GOT3 (cell line): ENCODE results near the gene HOXD13.

Experiments
- DNase-seq: peaks from one replicate; lab custom pipeline; 2025; ENCODE audit warnings: mixed read lengths; lab: John Stamatoyannopoulos, UW

Gene HOXD13

DNA sequence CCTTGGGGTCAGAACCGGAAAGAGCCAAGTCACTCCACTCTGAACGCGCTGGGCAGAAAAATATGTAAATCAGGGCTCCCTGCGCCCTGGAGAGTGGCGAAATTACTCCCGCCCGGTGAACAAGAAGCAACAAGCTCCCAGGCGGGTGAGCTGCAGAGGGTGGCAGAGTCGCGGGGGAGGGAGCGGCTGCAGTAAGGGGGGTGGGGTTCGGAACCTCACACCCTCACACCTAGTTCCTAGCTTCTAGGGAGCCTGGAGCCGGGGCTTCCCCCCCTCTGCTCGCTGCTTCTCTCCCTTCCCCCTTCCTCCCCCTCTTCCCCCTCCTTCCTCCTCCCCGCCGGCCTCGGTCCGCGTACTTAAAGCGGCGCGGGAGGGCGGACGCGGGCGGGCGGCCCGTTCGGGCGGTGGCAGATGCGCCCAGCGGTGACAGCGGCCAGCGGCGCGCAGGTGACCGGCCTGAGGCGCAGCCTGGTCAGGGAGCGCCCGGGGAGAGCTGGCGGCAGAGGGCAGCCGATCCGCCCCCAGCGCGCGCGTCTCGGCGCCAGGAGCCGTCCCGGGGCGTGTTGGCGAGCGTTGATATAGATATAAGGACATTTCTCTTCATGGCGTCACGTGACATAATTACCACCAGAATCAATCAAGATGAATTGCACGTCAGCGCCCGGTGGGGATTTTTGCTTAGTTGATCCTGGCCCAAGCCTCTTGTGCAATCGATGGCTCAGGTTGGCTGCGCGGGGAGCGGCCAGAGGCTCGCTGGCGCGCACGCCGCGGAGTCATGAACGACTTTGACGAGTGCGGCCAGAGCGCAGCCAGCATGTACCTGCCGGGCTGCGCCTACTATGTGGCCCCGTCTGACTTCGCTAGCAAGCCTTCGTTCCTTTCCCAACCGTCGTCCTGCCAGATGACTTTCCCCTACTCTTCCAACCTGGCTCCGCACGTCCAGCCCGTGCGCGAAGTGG is 14.3 kb downstream of the HOXD13 start, which contains the start of gene HOXD11:
HOXD11 (plus strand) TSS at position 700 of the 959 bp plus-strand sequence; CDS start at position 776, 76 bp downstream.
- DNase-seq: no peak

DNA sequence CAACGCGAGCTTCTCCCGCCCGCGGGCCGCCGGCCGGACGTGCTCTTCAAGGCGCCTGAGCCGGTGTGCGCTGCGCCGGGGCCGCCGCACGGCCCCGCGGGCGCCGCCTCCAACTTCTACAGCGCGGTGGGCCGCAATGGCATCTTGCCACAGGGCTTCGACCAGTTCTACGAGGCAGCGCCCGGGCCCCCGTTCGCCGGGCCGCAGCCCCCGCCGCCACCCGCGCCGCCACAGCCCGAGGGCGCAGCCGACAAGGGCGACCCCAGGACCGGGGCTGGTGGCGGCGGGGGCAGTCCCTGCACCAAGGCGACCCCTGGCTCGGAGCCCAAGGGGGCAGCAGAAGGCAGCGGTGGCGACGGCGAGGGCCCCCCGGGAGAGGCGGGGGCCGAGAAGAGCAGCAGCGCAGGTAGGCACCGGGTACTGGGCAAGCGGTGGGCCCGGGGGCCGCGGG is 15.2 kb downstream of the HOXD13 start:
- DNase-seq: no peak

DNA sequence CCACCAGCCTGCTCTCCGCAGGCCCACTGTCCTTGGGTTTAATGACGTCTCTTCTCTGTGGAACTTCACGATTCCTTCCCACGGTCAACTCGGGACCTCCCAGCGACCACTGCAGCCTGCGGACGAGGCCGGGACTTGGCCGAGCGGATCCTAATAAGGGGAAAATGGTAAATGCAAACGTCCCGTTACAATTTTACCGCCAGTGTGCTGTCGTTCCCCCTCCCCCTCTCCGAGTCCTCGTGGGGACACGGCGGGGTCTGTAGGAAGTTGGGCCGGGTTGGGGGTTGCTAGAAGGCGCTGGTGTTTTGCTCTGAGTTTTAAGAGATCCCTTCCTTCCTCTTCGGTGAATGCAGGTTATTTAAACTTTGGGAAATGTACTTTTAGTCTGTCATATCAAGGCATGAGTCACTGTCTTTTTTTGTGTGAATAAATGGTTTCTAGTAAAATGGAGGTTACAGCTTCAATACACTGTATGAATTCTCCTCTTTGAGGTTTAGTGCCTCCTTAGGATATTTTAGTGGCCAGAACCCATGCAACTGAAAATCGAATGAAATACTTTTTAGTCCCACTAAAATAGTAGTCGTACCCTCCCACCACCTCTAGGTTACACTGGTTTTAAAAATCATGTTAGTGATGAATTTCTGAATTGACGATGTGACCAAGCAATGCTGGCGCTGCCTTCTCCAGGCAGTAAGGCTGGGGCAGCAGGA is 16.8 kb downstream of the HOXD13 start:
- DNase-seq: no peak

DNA sequence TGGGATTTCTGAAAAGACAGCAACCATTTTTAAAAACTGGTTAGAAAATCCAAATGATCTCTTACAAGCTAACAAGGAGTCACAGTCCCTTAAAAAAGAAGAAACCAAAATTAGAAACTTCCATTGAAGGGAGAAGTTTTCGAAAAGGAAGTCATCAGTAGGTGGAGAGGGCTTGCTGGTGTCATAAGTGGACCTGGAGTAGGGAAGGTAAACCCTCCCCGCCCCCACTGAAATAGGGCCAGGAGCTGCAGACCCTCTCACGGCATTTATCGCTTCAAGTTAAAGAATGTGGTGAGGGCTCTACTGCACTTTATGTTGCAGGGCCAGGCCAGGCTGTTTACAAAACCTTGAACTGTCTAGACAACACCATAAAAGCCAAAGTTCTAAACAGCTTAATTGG is 17.4 kb downstream of the HOXD13 start:
- no peak for DNase-seq

DNA sequence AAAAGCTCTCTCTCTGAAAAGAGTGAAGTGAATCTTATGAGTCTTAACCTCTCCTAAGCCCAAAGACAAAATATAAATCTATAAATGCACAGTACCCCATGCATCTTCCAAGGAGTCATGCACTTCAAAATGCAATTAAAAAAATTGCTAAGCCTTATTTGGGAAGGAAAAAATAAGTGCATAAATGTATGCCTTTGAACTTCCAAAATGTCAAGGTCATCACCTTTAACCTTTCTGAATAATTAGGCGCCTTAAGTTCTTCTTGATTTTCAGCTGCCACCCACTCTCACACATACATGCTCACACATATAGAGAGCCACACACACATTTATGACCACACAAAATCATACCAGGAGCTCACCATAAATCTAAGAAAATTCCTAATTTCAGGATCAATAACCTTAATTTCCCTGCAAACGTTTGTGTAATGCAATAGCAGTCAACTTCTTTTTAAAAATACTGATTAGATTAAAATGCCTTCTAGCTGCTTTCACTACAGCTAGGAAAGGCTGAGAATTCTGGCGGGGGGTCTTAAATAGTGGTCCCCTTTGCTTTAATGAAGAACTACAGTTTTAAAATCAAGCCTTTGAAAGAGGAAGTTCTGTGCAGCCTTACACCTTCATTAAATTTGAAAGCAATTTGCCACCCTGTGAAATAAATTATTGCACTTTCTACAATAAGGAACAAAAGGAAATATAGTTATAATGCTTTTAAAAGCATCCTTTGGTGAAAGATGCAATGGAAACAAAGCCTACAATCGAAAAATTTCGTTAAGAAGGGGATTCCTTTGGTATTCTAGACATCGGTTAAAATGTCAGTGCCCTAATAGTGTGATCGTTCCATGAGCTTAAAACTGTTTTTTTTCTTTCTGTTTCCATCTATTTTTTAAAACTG is 18.1 kb downstream of the HOXD13 start:
- no peak for DNase-seq

DNA sequence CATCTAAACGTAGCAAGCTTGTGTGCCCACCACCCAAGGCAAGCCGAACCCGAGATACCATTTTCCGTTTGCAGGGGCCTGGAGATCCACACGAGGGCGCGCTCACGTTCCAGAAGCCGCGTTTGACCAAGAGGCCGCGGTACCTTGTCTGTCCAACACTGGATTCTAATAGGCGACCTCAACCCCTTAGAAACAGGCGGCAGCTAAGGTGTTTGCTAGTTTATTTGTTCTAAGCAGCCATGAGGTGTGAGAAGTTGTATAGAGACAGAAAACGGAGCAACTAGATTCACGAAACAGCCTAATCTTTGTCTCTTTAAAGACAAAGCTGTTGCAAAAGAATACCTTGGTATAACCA is 18.8 kb downstream of the HOXD13 start:
- DNase-seq: no peak

DNA sequence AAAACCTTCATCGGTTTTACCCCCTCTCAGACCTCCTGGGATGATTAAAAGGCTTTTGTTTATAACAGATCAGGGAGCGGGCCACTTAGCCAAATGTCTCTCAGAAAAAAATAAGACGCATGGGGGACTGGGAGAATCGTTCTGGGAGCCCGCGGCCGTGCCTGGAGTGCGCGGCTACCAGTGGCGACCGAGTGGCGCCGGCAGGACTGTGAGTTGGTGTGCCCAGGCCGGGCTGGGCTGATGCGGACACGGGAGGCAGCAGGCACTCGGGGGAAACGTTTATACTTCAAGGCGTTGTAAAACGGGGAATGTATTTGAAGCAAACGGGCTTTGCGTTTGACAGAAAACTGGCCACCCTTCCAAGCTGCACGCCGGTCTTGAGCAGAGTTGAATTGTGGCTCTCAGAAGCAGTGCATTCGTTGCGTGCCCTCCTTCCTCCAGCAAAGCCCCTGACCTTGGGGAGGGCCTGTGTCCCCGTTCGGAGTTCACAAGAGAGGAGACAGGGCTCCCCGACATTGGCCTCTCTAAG is 19.4 kb downstream of the HOXD13 start:
- DNase-seq: no peak

DNA sequence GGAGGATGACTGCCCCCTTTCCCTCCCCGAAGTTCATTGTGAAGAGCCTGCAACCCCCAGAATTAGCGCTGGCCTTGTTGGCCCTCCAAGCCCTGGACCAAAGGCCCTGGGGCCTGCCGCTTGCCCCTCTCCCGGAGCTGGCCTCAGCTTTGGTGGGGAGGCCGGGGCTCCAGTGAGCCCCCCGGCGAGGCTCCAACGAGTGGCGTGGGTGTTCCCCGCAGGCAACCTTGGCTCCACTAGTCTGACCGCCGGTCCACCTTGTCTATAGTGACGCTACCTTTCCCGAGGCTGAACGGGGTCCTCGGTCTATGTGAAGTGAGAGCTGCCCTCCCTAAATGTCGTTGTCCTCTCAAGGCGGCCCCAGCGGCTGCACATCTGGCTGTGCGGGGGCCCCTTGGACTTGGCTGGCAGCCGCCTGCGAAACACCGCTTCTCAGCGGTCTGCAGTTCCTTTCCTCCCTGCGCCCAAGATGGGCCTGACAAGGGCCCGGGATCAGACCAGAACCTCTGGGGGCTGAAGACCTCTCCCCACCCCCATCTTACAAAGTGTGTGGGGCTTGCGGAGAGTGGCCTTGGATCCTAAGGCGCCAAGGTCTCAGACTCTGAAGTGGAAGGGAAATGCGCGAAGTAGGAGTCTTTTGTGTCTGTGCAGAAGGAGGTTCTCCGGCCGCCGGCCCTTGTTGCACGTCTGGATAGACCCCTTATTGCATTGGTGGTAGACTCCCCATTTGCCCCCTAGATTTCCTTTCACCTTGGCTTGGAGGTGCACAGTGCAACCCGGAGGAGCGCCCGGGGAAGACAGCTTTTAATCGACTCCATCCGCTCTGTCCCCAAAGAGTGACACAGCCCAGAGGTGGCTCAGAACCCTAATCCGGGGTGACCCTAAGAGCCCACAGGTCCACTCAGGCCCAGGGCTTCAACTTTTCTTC is 20.1 kb downstream of the HOXD13 start:
- DNase-seq: no peak

DNA sequence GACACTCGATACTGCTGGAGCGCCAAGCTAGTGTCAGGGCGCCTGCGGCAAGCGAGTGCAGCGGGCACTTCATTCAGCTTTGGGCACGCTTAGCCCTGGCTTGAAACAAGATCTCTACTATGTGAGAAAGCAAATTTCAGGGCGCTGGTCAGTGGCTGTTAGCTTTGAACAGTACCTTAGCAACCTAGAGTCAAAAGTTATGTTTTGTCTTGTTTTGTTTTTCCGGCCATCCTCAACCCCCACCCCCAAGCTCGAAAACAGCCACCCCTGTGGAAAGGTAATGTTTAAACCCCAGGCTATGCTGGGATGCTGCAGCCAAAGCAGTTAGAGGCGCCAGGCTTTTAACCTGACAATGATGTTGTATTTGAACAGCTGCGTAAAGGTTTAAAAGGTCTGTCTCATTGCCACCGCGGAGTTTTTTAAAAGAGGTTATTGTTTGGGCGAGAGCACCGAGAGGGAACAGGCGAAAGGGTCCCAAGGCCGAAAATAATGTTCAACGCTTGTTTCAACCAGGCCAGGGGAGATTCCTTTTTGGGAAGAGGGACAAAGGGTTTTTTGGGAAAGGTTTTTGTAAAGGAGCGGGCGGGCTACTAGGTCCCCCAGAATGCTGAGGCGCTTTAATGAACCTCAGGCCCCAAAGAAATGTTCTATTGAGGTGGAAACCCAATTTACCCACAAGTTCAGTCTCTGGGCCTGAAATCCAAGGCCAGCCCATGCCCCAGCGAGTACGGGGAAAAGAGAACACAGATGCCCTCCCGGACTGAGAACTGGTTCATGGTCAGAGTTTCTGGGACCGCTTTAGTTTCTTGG is 21.8 kb downstream of the HOXD13 start:
- no peak for DNase-seq

DNA sequence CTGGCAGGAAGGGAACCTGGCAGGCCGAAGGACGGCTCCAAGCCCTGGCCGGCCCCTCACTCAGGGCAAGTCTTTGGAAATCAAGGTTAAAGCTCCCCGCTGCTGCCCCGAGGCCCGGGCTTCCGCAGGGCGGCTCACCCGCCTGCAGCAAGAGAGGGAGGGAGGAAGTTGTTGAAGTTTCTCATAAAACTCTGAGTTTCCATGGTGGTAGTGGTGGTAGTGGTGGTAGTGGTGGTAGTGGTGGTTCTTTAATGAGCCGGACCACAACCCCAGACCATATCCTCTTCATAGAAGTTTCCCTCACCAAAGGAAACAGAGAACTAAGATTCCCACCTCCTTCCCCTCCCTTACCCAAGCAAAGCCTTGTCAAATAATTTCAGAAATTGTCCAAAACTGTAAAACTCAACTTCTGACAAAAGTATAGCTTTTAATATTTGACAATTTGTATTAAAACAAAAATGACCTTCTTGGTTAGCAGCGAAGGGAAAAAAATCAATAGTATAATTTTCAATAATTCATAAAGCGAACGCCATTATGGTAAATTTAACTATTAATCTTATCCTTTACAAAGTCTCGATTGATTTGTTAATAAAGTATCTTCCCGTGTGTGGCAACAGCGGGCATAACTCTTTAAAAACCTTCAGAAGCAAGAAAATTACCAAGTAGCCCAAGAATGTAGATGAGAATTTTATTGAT is 22.6 kb downstream of the HOXD13 start:
- no peak for DNase-seq

DNA sequence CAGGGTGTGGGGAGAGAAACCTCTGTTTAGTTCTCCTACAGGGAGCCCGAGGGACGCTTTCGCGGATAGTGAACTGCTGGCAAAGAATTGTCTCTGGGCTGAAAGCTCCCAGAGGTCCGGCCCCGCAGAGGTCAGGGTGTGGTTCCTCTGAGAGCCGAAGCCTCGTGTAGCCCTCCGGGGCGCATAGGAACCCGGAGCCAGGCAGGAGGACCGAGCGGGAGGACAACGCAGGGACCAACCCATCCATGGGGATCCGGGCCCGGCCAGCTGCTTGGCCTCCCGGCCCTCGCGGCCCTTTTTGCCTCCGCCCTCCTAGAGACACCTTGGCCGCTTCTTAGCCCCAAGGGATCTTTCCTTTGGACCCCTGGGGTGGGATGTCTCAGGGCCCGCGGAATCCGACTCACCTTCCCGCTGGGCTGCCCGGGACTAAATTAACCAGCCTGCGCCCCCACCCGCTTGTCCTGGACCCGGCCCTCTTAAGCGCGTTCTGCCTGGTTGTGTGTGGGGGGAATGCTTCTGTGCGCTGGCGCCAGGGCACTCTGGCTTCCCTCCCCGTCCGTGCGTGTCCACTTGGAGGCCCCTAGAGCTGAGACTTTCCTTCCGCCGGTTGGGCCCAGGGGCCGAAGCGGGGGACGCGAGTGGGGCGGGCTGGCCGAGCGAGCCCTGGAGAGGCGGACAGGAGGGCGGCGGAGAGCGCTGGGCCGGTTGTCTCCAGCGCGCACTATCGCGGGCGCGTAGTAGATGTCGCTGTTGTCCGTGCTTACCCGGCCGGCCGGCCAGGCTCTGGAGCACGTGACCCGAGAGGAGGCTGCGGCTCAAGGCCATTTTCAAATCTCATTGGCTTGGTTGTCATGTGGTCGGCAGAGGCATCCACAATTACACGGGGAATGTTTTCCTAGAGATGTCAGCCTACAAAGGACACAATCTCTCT is 23.6 kb downstream of the HOXD13 start, which contains the start of gene HOXD10:
HOXD10 (plus strand) TSS at position 896 of the 931 bp plus-strand sequence. CDS start 56 bp downstream, outside the sequence.
- no peak for DNase-seq

DNA sequence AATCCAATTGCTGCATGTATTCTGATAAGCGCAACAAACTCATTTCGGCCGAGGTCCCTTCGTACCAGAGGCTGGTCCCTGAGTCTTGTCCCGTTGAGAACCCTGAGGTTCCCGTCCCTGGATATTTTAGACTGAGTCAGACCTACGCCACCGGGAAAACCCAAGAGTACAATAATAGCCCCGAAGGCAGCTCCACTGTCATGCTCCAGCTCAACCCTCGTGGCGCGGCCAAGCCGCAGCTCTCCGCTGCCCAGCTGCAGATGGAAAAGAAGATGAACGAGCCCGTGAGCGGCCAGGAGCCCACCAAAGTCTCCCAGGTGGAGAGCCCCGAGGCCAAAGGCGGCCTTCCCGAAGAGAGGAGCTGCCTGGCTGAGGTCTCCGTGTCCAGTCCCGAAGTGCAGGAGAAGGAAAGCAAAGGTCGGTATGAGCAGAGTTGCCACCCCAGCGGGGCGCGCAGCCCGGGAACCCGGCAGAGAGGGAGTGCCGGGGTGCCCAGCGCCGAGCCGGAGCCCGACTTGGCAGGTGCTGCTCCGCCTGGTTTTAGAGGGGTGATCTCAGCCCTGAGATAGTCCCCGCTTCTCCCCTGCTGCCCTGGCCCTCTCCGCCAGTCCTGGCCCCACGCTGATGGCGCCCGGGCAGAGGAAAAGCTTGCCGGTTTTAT is 24.8 kb downstream of the HOXD13 start:
- DNase-seq: no peak

DNA sequence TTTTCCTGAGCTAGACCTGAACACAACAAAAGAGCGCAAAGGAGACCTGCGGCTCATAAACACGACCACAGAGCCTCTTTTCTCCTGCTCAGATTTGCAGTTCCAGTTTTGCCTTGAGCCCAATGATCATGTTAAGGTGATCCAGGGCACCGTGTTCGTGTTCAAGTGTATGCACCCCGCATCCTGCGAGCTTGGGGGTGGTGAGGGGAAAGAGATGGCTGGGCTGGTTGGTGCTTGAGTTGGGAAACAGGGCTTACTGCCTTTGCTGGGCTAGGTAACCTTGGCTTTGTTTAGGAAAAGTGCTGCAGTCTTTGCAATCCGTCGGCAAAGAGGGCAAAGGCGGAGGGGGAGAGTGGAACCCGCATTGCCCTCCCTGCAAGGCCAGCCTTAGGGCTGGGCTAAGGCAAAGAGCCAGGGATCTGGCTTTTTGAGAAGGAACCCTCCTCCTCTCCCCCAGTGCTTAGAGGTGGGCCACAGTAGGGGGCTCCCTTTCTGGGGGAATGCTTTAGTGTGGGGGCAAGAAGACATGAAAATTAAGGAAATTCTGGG is 25.4 kb downstream of the HOXD13 start:
- no peak for DNase-seq

DNA sequence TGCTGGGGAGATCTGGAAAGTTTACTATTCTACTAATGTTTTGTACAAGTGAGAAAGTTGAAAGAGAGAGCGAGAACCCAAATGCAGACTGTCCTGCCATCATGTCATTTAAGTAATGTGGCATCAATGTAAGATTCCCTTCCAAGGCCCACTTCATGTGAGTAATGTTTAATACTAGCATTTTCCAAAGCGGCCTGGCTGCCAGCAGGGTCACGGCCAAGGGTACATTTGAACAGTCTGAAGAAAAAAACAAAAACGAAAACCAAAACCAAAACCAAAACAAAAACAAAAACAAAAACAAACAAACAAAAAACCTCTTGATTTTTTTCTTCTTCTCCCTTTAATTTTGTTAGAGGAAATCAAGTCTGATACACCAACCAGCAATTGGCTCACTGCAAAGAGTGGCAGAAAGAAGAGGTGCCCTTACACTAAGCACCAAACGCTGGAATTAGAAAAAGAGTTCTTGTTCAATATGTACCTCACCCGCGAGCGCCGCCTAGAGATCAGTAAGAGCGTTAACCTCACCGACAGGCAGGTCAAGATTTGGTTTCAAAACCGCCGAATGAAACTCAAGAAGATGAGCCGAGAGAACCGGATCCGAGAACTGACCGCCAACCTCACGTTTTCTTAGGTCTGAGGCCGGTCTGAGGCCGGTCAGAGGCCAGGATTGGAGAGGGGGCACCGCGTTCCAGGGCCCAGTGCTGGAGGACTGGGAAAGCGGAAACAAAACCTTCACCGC is 26.2 kb downstream of the HOXD13 start:
- no peak for DNase-seq

DNA sequence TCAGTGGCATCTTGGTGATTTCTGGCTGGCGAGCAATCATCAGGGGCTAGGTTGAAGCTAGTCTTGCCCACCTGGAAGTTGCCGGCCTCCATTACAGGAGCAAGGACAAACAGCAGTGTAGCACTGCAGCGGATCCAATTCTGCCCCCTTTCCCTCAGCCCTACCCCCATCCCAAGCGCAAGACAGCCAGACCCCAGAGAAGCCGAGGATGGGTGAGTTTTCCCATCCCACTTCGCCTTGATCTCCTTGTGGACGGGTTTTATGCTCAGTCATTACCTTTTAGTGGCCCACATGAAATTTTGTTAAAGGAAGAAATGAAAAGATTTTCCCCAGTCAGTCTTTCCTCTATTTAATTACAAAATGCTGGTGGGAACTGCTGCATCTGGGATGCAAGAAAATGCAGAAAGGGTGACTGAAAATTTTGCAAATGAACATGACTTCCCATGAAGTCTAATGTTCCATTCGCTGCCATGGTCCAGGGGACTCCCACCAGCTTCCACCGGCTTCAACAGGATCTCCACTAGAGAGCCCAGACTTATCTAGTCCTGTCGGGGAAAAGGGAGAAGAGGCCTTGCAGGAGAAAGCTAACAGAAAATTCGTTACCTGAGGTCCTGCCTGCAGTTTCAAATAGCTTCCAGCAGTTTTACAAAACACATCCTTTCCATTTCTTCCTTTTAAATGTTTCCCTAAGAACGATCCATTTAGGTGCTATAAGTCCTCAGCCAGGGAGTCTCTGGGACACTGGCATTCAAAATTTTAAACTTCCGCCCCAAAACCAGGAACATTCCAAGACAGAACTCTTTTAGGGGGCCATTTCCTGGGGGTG is 28.1 kb downstream of the HOXD13 start:
- no peak for DNase-seq
